Brain microvascular endothelial cell (primary cell): Measurements from ENCODE around the gene DEXI.

Experiments
- DNase-seq: peaks from one replicate; pipeline ENCODE4 v3.0.0-alpha.2; 2020
- H3K27ac ChIP-seq: fragments of 250-450 bp; sonication (Bioruptor Pico); 2 replicates; pipeline ENCODE4 v1.5.1; 2020; ENCODE audit warnings: mild to moderate bottlenecking, moderate library complexity
- H3K27me3 ChIP-seq: fragments of 250-450 bp; sonication (Bioruptor Pico); replicated peaks from 2 replicates; pipeline ENCODE4 v1.5.1; 2020; ENCODE audit warnings: mild to moderate bottlenecking
- H3K36me3 ChIP-seq: fragments of 250-450 bp; sonication (Bioruptor Pico); replicated peaks from 2 replicates; pipeline ENCODE4 v1.5.1; 2020; ENCODE audit warnings: mild to moderate bottlenecking
- H3K4me3 ChIP-seq: 2 replicates; pipeline ENCODE4 v1.5.1; 2011; ENCODE audit warnings: low read depth, mild to moderate bottlenecking, control low read depth, low read length, moderate library complexity
- in situ Hi-C: cut with HindIII; loops from 2 replicates; pipeline ENCODE4 v1.10.0; 2017; ENCODE audit warnings: low sequenced_read_pairs, low pct_ligation_motif_present
- TF ChIP-seq, protein P1 (sequence below): IDR thresholded peaks from 2 replicates; pipeline ENCODE4 v1.5.1; 2011; ENCODE audit warnings: low read depth, mild to moderate bottlenecking, moderate library complexity, low read length, control low read depth, inconsistent platforms; ENCODE audit errors: missing control alignments

Gene DEXI

DNA sequence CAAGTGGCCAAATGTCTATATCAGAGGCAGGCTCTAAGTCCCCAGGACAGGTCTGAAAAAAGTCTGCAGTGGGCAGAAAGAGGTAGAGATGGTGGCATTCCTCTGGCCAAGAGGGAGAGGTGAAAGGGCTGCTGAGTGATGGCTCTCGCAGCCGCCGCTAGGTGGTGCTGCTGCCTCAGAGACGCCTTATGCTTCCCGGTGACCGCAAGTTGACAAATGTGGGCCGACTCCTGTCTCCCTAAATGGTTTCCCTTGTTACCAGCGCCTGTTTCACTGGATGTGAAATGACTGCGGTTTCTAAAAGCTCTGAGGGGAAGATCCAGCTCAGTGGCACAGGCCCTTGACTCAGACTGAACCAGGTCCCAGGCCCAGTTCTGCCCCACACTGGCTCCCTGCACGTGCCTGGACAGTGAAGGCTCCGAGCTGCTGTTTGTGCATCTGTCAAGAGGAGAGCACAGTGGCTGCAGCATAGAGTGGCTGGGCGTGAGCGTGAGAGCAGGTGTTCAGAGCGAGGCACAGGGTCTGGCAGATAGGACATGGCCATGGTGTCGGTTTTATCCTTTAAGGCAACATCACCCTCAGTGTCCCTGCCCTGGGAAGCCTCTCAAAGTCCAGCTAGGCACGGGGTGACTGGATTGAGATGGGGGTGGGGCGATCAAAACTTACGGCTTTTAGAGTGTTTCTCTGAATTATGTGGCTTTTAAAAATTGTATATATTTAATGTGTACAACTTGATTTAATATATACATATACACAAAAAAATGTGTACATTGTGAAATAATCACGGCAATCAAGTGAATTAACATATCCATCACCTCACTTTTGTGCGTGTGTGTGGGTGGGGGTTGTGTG, 22.0 kb upstream of the DEXI start:
- Histone ChIP-seq H3K36me3 (peaks cover 10% of the 10 kb centered on the region), H3K27ac (no peak overlapping the region), H3K27me3 (no peaks in the 10 kb centered on the region), H3K4me3 (no peak overlapping the region)
- peak; percentile 66 for DNase-seq
- TF ChIP-seq, protein P1, sequence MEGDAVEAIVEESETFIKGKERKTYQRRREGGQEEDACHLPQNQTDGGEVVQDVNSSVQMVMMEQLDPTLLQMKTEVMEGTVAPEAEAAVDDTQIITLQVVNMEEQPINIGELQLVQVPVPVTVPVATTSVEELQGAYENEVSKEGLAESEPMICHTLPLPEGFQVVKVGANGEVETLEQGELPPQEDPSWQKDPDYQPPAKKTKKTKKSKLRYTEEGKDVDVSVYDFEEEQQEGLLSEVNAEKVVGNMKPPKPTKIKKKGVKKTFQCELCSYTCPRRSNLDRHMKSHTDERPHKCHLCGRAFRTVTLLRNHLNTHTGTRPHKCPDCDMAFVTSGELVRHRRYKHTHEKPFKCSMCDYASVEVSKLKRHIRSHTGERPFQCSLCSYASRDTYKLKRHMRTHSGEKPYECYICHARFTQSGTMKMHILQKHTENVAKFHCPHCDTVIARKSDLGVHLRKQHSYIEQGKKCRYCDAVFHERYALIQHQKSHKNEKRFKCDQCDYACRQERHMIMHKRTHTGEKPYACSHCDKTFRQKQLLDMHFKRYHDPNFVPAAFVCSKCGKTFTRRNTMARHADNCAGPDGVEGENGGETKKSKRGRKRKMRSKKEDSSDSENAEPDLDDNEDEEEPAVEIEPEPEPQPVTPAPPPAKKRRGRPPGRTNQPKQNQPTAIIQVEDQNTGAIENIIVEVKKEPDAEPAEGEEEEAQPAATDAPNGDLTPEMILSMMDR: peak; percentile 97
- in situ Hi-C loops: loop anchor here (25.0 kb wide), 1 partner anchor 398 kb away; no protein-coding TSS in a partner anchor

DNA sequence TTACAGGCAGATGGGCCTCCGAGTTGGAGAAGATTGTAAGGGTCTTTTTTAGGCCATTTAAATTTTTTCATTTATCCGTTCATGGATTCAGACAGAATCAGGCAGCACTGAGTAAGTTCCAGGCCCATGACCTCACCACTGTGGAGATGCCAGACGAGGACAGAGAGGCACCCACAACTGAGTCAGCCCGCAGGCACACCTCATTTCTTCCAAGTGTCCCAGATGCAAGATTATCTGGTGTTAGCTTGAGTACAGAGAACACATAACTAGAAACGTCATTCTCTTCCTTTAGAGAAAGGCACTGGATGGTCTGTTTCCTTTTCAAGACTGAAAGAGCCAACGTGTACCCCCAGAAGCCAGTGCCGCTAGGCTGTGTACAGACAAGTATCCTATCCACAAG, 19.0 kb upstream of the DEXI start:
- Histone ChIP-seq H3K27me3 (no peaks in the 10 kb centered on the region), H3K36me3 (peaks cover 10% of the 10 kb centered on the region), H3K27ac (peak overlapping the region; percentile 86), H3K4me3 (no peak overlapping the region)
- TF ChIP-seq, protein P1: no peak
- in situ Hi-C loops: loop anchor here (25.0 kb wide), 1 partner anchor 401 kb away; no protein-coding TSS in a partner anchor
- DNase-seq: peak; percentile 90

DNA sequence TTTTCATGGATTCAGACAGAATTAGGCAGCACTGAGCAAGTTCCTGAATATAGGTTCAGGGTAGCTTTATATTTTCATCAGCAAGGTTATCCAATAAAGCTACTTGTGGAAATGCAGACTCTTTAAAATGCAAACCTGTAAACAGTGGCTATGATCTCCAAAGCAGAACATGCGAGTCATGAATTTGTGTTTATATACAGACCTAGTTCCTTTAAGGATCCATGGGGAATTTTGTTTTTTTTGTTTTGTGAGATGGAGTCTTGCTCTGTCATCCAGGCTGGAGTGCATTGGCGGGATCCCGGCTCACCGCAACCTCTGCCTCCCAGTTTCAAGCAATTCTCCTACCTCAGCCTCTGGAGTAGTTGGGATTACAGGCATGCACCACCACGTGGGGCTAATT, 16.9 kb upstream of the DEXI start:
- no peak overlapping the region for H3K27ac ChIP-seq
- no peak overlapping the region for H3K4me3 ChIP-seq
- in situ Hi-C loops: loop anchor here (25.0 kb wide), 1 partner anchor 403 kb away; no protein-coding TSS in a partner anchor
- no peak for DNase-seq
- TF ChIP-seq, protein P1: no peak
- H3K27me3 ChIP-seq: no peaks in the 10 kb centered on the region
- peaks cover 10% of the 10 kb centered on the region for H3K36me3 ChIP-seq

DNA sequence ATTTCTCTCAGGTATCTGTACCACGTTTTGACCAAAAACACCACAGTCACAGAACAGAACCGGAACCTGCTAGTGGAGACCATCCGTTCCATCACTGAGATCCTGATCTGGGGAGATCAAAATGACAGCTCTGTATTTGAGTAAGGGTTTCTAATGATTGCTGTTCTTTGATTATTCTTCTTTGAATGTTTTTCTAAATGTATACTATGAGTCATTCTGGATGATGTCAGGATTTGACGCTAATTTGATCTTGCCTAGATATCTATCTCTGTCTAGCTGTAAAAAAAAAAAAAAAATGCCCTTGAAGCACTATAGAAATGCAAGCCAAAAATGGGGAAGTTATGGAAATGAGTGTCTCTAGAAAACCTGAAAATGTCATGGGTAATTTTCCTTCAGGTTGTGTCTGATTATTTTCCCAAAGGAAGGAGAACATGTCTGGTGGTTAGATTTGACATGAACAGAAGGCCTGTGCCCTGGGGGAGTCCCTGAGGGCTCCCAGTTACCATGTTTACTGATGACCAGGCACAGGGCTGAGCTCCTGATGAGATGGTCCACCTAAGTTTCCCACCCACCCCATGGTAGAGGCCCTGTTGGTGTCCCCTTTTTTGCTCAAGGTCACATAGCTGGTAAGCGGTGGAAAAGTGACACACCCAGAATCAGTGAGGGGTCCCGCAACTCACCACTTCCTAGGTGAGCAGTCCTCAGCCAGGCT, 15.7 kb upstream of the DEXI start:
- Histone ChIP-seq H3K36me3 (peaks cover 4% of the 10 kb centered on the region), H3K27ac (peak overlapping the region; percentile 18), H3K4me3 (no peak overlapping the region), H3K27me3 (no peaks in the 10 kb centered on the region)
- in situ Hi-C loops: loop anchor here (25.0 kb wide), 1 partner anchor 404 kb away; no protein-coding TSS in a partner anchor
- DNase-seq: no peak
- TF ChIP-seq, protein P1: no peak

DNA sequence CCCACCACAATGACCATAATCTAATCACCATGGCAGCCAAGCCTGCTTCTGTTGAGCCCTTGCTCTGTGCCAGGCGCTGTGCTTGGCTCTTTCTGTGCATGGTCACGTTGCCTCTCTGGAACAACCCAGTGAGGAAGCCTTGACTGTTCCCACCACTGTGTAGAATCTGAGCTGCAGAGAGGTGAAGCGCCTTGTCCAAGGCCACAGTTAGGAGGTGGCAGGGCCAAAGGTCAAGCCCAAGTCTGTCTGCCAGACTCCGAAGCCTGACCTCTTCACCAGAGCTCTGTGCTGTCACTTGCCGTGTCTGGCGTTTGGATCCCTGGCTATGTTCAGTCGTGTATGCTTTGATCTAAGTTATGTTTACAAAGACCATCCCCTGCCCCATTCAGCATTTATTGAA, 12.6 kb upstream of the DEXI start:
- no peak overlapping the region for H3K27ac ChIP-seq
- TF ChIP-seq, protein P1: no peak
- no peak for DNase-seq
- H3K36me3 ChIP-seq: no peaks in the 10 kb centered on the region
- in situ Hi-C loops: loop anchor here (25.0 kb wide), 1 partner anchor 407 kb away; no protein-coding TSS in a partner anchor
- no peak overlapping the region for H3K4me3 ChIP-seq
- no peaks in the 10 kb centered on the region for H3K27me3 ChIP-seq
